Esophagus squamous epithelium (tissue), 4 donors: ENCODE data around the gene COL23A1.

Experiments
- CTCF ChIP-seq, 6 experiments: fragments of 450-650 bp in 4 of 6; fragments of 200-600 bp in 2 of 6; sonication (generic) in 2 of 6; IDR thresholded peaks; one replicate each; pipeline ENCODE4 v1.5.1; 2016 to 2019; ENCODE audit warnings: antibody characterized with exemption in 6 of 6, mild to moderate bottlenecking in 4 of 6, moderate library complexity in 4 of 6
- POLR2A ChIP-seq, 4 donors: fragments of 450-650 bp; IDR thresholded peaks; one replicate each; pipeline ENCODE4 v1.6.1; 2017; ENCODE audit warnings: antibody characterized with exemption in 4 of 4, mild to moderate bottlenecking in 4 of 4, moderate library complexity in 3 of 4

- TF ChIP-seq CTCF (IDR thresholded peaks at IDR 0.05) (no peak), POLR2A (IDR thresholded peaks at IDR 0.05) (no peak)
Observed at GRCh38 chr5:178227138-178227659, 363.0 kb downstream of the COL23A1 start.
